Measurements from ENCODE around the gene PFDN4.

GRCh38 chr20:54170963-54171362, 36.9 kb upstream of the PFDN4 start:
- TF ChIP-seq PATZ1 (CRISPR knock-in tag; IDR thresholded peaks at IDR 0.05; ENCODE audit: borderline replicate concordance) (no peak), ZFP3 (CRISPR knock-in tag; IDR thresholded peaks at IDR 0.05) (no peak), ZNF70 (CRISPR knock-in tag; IDR thresholded peaks at IDR 0.05) (no peak)

Measured in SK-N-SH treated with all-trans-retinoic acid at 6 μM for 48 hours (cell line).